Neural cell (in vitro differentiated cells): Measurements from ENCODE around the gene SLC52A1.

Source experiments
- CTCF ChIP-seq: fragments of 450-650 bp; IDR thresholded peaks from 2 replicates; pipeline ENCODE4 v1.5.1; 2014; ENCODE audit warnings: antibody characterized with exemption, mild to moderate bottlenecking, moderate library complexity; ENCODE audit not compliant: poor library complexity, severe bottlenecking
- EP300 ChIP-seq: fragments of 450-650 bp; conservative IDR thresholded peaks from 2 replicates; pipeline ENCODE4 v1.6.1; 2014; ENCODE audit warnings: antibody characterized with exemption, mild to moderate bottlenecking, moderate library complexity; ENCODE audit not compliant: poor library complexity, severe bottlenecking
- MXI1 ChIP-seq: fragments of 450-650 bp; conservative IDR thresholded peaks from 2 replicates; pipeline ENCODE4 v1.6.1; 2014; ENCODE audit warnings: antibody characterized with exemption, mild to moderate bottlenecking; ENCODE audit not compliant: poor library complexity, severe bottlenecking
- POLR2AphosphoS5 ChIP-seq: IDR thresholded peaks from 2 replicates; pipeline ENCODE4 v1.6.1; 2012
- RAD21 ChIP-seq: fragments of 450-650 bp; conservative IDR thresholded peaks from 2 replicates; pipeline ENCODE4 v1.6.1; 2014; ENCODE audit warnings: antibody characterized with exemption, mild to moderate bottlenecking, moderate library complexity
- SMC3 ChIP-seq: fragments of 450-650 bp; conservative IDR thresholded peaks from 2 replicates; pipeline ENCODE4 v1.6.1; 2014; ENCODE audit warnings: antibody characterized with exemption, mild to moderate bottlenecking, moderate library complexity; ENCODE audit not compliant: poor library complexity
- TAF1 ChIP-seq: IDR thresholded peaks from 2 replicates; pipeline ENCODE4 v1.6.1; 2012; ENCODE audit warnings: low read depth
- TF ChIP-seq, protein P1 (sequence below): IDR thresholded peaks from 2 replicates; pipeline ENCODE4 v1.6.1; 2012; ENCODE audit warnings: borderline replicate concordance

- TF ChIP-seq EP300 (no peak), CTCF (no peak), POLR2AphosphoS5 (no peak), MXI1 (no peak), TAF1 (no peak), SMC3 (no peak), RAD21 (no peak)
- TF ChIP-seq, protein P1, sequence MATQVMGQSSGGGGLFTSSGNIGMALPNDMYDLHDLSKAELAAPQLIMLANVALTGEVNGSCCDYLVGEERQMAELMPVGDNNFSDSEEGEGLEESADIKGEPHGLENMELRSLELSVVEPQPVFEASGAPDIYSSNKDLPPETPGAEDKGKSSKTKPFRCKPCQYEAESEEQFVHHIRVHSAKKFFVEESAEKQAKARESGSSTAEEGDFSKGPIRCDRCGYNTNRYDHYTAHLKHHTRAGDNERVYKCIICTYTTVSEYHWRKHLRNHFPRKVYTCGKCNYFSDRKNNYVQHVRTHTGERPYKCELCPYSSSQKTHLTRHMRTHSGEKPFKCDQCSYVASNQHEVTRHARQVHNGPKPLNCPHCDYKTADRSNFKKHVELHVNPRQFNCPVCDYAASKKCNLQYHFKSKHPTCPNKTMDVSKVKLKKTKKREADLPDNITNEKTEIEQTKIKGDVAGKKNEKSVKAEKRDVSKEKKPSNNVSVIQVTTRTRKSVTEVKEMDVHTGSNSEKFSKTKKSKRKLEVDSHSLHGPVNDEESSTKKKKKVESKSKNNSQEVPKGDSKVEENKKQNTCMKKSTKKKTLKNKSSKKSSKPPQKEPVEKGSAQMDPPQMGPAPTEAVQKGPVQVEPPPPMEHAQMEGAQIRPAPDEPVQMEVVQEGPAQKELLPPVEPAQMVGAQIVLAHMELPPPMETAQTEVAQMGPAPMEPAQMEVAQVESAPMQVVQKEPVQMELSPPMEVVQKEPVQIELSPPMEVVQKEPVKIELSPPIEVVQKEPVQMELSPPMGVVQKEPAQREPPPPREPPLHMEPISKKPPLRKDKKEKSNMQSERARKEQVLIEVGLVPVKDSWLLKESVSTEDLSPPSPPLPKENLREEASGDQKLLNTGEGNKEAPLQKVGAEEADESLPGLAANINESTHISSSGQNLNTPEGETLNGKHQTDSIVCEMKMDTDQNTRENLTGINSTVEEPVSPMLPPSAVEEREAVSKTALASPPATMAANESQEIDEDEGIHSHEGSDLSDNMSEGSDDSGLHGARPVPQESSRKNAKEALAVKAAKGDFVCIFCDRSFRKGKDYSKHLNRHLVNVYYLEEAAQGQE: no peak
Measured at GRCh38 chr17:5050278-5050677, 15.1 kb upstream of the SLC52A1 start.
